NCI-H1436 treated with DMSO at 0.1 percent for 48 hours (cell line): ENCODE measurements around the gene PLN.

ENCODE experiments used
- DNase-seq: peaks from one replicate; lab custom pipeline; 2025; lab: John Stamatoyannopoulos, UW

PLN gene

DNA sequence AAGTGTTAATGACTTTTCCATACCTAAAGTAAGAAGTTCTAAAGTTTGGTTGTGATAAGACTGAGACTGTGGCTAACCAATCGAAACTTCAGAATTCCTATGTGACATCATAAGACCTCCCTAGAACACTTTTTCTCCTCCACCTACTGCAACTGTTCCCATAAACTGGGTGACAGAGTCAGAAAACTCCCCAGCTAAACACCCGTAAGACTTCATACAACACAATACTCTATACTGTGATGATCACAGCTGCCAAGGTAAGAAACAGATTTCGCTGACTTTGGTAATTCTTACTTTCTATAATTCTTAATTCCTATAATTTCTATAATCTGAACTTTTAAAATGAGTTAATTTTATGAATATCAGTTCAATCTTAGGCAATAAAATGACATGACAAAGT lies at the start of gene PLN:
Gene PLN, plus strand, starts transcription at position 161 of the 400 bp plus-strand sequence. CDS start 10,626 bp downstream, outside the sequence.
- no peak for DNase-seq

DNA sequence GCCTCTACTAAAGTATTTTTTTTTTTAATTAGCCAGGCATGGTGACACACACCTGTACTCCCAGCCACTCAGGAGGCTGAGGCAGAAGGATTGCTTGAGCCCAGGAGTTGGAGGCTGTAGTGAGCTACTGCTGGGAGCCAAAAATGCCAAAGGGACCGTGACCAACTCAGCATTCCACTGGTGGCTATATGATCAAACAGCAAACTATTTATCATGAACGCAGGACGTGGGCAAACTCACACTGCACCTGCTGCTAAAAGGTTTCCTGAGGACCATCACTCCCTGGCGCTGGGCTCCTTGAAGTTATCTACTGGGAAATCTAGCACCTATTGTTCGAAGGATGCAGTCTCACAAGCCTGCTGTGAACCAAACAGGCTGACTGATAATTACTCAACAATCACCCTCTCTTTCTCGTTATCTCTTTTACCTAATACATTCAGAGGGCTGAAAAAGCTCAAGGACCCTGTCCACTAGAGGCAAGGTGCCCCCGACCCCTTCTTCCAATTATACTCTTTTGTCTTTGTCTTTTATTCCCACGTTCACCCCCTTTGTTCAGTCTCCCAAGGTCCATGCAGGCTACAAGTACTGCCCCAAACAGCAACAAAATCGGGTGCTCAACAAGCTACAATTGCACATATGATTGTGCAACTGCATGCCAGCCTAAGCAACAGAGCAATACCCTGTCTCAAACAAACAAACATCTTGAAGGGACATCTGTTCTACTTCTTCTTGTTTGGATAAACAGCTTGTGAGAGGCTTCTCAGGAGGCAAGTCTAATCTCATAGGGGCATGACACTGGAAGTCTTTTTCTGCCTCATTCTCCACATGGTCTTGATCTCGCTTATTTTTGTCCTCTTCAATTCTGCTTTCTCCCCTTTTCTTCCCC lies 47.7 kb upstream of the PLN start:
- no peak for DNase-seq

DNA sequence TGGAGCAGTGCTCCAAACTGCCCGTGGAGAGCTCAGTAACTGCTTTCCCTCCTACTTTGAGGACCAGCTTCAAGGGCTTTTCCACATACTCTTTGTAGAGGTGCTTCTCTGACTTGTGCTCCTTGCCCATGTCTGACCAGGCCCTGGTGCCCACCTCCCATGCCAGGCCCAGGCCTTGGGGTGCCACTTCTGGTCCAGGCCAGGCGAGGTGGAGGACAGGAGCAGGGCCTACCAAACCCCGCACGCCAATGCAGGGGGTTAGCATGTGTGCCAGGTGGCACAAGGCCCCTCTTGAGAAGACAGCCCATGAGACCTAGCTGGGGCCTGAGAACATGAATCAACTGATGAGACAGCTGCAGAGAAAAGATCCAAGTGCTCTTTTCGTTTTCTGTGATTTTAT lies 47.0 kb upstream of the PLN start:
- DNase-seq = no peak

DNA sequence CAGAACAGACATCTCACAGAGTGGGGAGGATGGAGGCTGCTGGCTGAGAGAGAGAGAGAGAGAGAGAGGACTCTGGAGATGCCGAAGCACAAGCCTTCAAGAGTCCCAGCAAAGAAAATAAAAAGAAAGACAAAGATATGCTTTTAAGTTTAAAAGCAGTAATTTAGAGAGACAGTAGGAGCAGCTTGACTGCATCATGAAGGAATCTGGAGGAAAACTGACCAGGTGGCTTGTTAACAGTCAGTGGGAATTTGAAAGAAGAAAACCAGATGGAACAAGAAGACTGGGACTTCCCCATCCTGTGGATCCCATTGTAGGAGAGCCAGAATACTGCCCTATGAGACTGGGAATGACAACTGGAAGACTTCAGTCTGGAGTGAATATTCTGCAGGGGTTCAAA lies 46.3 kb upstream of the PLN start:
- no peak for DNase-seq

DNA sequence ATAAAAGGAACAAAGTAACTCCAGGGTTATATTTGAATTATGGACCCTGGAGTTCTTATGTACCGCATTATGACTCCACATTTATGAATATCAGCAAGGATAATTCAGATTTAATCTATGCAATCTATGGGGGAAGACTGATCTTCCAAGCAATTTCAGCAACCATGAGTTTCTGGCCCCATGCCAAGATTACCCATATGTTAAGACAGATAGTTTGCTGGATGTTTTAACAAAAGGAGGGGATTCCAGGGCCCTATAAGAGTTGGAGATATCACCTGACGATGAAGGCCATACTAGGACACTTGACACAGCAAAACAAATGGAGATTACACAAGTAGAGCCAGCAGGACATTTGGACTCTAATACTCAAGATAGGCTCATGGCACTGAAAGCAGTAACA lies 45.9 kb upstream of the PLN start:
- DNase-seq = no peak

DNA sequence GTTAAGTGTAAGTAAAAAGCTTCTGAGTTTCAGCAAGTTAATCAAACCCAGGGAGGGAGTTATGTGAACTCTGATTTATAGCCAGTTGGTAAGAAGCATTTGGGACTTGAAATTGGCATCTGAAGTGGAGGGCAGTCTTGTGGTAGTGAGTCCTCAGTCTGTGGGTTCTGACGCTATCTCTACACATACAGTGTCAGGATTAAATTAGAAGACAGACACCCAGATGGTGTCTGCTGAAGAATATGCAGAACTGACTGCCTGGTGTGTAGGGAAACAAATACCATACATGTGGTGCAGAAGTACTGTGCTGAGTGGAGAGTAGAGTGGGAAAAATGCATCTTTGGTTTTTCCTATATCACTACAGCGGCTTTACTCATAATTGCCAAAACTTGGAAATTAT lies 43.5 kb upstream of the PLN start:
- no peak for DNase-seq

DNA sequence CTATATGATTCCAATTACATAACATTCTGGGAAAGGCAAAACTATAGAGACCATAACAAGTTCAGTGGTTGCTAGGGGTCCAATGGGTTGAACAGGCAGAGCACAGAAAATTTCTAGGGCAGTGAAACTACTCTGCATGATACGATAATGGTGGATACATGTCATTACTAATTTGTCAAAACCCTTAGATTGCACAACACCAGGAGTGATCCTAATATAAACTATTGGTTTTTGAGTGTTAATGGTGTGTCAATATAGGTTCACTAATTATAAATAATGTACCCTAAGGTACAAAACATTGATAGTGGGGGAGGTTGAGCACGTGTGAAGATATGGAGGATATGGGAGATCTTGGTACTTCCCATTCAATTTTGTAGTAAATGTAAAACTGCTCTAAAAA lies 42.4 kb upstream of the PLN start:
- DNase-seq = no peak

DNA sequence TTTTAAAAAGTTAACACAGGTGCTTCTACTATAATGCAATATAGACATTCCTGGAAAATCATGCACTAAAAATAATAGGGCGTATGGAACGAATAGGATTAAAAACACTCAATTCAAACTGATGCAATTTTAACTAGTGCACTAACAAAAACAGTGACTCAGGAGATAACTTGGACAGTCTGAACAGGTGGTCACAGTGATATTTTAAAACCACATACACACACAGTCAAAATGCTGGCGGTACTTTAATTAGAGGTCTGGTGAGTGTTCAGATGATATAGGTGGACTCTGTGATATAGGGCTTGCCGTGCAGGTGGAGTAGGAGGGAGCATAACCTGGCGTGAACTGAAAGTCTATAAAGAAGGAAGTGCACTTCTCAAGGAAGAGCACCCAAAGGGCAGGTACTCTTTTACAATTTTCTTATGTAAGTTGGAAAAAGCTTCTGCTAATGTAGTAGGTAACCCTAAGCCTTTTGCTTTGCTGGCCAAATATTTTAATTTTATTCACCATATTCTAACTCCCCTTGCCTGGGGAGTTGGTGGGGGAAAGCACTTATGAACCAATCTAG lies 41.9 kb upstream of the PLN start:
- DNase-seq = no peak

DNA sequence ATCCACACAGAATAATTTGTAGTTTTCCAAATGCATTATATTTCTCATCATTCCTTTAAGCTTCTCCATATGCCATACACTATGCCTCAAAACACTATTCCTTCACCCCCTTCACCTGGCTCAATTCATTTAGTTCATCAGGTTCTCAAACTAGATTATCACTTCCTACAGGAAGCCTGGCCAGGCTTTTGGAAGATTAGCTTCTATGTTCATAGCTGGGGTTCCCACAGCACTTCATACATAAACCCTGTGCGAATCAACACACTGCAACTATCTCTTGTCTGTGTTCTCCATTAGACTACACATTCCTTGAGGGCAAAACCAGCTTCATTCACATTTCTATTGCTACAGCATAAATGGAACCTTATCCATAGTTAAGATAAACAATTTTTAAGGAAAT lies 40.5 kb upstream of the PLN start:
- DNase-seq = no peak

DNA sequence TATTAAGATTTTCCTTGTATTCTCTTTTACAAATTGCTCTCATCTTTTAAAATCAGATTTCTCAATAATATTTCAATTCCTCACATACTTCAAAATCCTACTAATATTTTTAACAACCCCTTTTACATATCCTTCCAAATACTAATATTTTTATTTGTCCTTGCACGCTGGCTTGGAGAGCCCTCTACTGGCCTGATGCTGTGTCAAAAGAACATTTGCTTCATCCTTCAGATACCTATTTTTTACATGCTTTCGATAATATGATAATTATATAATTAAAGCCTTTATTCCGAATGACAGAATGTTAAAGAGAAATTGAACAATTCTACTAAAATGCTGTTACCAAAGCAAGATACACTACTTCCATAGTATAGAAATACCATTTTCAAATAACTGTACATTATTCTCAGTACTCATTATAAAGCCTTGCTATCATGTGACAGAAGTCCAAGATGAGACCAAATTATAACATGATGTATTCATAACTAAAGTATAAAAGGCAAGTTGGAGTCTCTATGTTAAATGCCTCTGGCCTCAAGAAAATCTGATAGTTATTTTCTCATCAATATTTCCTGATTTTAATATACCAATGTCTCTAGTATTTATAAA lies 39.0 kb upstream of the PLN start:
- DNase-seq = no peak

DNA sequence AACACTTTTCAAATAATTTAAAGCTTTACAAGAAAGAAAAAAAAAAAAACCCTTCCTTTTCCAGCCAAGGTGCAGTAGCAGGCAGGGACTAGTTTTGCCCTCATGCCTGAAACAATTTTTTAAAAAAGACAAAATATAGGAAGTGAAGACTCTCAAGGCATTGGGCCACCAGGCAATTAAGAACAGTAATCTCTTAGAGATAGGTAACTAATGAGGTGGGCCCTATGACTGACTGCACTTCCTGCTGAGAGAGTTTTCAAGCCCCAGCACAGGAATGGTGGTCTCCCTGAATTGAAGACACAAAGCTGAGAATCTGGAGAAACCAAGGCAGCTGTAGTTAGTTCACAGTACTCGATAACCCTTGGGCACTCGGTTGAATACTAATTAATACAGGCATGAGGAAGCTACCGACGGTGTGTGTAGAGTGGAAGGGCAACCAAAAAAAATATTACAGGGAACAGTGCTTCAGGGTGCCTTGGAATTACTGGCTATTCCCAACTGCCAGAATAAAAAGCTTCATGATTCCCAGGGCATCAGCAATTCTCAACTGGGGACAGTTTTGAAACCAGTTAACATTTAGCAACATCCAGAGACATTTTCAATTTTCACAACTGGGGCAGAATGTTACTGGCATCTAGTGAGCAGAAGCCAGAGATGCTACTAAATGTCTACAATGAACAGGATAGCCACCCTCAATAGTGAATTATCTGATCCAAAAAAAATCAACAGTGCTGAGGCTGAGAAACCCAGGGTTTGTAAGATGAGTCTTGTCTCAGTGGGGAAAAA lies 36.0 kb upstream of the PLN start:
- no peak for DNase-seq

DNA sequence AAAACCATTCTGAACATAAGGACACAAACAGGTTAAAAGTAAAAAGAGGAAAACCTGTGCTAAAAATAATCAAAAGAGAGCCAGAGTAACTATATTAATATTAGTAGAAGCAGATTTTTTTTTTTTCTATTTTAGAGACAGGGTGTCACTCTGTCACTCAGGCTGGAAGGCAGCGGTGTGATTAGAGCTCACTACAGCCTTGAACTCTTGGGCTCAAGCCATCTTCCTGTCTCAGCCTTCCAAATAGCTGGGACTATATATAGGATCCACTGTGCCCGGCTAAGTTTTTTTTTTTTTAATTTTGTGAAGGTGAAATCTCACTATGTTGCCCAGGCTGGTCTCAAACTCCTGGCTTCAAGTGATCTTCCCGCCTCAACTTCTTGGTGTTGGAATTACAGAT lies 33.4 kb upstream of the PLN start:
- DNase-seq = no peak

DNA sequence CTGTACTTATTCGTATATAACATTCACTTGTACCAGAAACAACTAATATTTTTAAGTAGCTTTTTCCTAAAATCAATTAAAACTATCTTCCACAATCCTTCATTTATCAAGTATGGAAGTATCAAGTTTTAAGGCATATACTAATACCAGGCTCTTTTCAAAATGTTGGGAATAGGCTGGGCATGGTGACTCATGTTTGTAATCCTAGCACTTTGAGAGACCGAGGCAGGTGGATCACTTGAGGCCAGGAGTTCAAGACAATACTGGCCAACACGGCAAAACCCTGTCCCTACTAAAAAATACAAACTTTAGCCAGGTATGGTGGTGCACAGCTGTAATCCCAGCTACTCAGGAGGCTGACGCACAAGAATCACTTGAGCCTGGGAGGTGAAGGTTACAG lies 25.7 kb upstream of the PLN start:
- DNase-seq = no peak

DNA sequence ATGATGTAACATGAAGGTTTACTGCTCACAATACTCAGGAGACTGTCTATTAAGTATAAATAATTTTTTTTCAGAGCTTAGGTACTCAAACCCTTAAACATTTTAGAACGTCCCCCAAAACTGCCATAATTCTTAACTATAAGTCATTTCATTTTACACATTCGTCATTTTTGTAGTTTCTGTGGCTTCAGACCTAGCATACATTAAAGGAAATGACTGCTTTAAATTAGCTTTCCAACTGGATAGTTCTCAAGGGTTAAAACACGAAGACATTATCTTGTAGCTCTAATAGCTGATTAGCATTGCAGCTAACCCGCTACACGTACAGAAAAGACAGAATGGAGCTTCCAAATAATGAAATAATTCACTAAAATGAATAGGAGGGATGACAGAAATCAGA lies 24.9 kb upstream of the PLN start:
- no peak for DNase-seq

DNA sequence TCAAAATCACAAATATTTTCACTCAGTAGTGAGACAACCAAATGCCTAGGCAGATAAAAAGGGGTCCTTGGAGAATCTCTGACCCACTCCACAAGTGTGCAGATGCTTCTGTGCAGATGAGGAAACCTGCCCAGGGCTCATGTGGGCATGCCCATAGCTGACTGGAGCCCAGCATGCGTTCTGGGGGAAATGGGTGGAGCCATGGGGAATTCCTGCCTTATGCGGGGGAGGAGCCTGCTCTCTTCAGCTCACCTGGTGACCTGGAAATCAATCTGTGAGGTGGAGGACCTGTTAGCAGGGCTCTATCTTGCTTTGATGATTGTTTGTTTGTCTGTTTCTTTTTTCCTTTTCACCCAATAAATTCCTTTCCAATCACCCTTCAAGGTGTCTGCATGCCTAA lies 23.4 kb upstream of the PLN start:
- DNase-seq = no peak

DNA sequence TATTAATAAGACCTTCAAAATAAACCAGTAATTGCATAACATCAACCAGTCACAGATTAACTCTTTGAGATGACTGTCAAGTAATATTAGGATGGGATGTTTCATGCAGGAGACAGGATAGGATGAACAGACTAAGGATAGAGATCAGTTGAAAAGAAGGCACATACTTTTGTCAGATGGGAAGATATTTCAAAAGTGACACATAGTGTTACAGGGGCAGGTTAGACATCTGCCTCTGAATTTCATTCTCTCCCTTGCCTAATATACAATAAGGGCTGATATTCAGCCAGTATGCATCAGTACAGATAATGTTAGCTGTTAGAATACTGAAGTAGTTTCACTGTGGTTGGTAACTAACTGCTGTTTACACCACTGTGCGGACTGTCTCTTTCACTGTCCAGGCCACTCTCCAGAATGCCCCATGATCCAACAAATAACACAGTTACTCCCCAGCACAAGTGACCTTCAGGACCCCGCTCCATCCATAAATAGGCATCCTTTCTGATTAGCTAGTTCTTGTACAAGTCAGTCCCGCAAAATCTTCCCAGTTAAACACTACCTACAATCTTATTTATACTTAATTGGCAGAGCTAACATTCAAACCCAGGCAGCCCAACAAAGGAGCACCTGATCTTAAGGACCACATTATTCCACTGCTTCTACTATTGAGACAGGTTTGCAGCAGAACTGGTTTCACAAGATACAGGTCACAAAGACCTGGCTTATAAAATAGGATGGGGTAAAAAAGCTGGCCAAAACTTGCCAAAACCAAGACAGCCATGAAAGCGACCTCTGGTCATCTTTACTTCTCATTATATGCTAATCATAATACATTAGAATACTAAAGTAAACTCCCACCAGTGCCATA lies 21.9 kb upstream of the PLN start:
- no peak for DNase-seq

DNA sequence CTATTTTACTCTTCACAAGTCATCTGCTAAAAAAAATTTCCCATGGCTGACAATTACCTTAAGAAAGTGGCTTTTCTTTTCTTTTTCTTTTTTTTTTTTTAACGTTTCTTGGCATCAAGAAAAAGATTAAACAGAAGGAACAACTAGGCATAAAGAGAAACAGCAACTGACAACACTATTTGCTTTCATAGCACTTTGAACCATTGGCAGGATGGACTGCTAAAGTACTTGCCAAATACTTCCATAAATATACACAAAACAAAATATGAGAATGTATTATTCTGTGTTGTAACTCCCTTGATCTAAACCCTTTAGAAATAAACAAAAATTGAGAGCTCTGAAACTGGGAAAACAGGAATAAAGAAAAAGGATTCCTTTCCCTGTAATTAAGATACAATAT lies 20.0 kb upstream of the PLN start:
- no peak for DNase-seq

DNA sequence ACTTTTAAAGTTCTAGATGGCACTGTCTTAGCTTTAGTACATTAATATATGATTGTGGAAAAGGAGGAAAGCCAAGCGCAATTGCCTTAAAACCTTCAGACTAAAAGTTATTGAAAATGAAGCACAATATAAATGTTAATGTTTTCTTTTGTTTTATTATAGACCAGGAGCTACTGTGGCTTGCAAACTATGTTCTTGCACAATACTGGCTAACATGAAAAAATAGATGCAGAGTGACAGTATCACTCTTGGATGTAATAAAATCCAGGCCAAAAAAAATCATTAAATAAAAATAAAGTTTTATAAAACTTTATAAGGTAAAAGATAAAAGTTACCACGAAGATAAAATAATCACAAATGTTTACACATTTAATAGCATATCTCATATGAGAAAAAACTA lies 18.3 kb upstream of the PLN start:
- no peak for DNase-seq

DNA sequence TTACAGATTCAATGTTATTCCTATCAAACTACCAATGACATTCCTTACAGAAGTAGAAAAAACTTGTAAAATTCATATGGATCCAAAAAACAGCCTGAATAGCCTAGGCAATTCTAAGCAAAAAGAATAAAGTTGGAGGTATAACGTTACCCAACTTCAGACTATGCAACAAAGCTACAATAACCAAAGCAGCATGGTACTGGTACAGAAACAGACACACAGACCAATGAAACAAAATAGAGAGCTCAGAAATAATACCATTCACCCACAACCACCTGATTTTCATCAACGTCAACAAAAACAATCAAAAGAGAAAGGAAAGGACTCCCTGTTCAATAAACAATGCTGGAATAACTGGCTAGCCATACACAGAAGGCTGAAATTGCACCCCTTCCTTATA lies 17.2 kb upstream of the PLN start:
- no peak for DNase-seq

DNA sequence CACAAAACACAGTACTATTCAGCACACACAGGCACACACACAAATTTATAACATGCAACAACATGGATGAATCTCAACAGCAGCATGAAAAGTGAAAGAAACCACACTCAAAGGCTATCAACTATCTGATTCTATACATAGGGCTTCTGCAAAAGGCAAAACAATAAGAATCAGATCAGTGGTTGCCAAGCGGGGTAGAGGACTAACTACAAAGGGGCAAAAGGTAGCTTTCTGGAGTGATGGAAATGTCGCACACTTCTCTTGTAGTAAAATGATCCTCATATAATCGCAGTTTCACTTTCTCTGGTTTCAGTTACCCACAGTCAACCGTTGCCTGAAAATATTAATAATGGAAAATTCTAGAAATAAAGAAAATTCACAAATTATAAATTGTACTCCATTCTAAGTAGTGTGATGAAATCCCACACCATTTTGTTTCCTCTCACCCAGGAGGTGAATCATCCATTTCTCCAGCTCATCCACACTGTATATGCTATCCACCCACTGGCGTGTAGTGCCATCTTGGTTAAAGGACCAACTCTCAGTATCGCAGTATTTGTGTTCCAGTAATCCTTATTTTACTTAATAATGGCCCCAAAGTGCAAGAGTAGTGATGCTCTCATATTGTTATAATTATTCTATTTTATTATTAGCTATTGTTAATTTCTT lies 12.8 kb upstream of the PLN start:
- no peak for DNase-seq

DNA sequence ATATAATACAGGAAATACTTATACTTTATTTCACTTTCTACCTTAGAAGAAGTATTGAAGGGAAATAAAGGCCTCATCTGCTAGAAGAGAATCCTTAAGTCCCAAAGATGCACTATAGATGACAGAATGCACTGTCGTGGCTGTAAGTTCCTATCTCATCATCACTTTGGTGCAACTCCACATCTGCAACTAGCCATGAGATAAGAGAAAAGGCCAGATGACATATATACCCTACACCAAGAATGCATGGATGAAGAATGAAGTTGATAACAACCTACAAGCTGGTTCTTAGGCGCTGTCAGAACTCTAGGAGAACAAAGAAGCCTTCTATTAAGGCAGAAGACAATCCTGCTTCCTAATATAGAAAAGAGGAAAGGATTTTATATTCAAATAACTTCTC lies 11.6 kb upstream of the PLN start:
- no peak for DNase-seq
